NCI-H1417 (cell line): ENCODE results near the gene JARID2.

Source experiments
- DNase-seq, 3 experiments: peaks; one replicate each; lab custom pipeline; 2025; lab: John Stamatoyannopoulos, UW

JARID2 gene

GRCh38 chr6:15509335-15509933 is 263.6 kb downstream of the JARID2 start:
- DNase-seq: no peak

- no peak for DNase-seq
These were observed 264.3 kb downstream of the JARID2 start for GRCh38 chr6:15510121-15510520.

GRCh38 chr6:15510536-15511247 is 264.8 kb downstream of the JARID2 start:
- no peak for DNase-seq

- DNase-seq: no peak
These were observed 265.6 kb downstream of the JARID2 start for GRCh38 chr6:15511248-15512125.

GRCh38 chr6:15512126-15512525 is 266.3 kb downstream of the JARID2 start:
- DNase-seq: peak in 1 of 3 experiments; percentile 16

GRCh38 chr6:15512721-15513120 is 266.9 kb downstream of the JARID2 start:
- DNase-seq: no peak

- DNase-seq: no peak
These were observed 267.4 kb downstream of the JARID2 start for GRCh38 chr6:15513131-15513771.

GRCh38 chr6:15513801-15514711 is 268.2 kb downstream of the JARID2 start:
- no peak for DNase-seq

GRCh38 chr6:15515226-15515625 is 269.4 kb downstream of the JARID2 start:
- DNase-seq: no peak

- no peak for DNase-seq
These were observed 269.9 kb downstream of the JARID2 start for GRCh38 chr6:15515660-15516375.

GRCh38 chr6:15516378-15516777 is 270.5 kb downstream of the JARID2 start:
- DNase-seq: no peak

- no peak for DNase-seq
These were observed 271.2 kb downstream of the JARID2 start for GRCh38 chr6:15516923-15517560.

GRCh38 chr6:15517600-15517999 is 271.7 kb downstream of the JARID2 start:
- no peak for DNase-seq

- DNase-seq: no peak
These were observed 272.2 kb downstream of the JARID2 start for GRCh38 chr6:15518057-15518456.

GRCh38 chr6:15518878-15519277 is 273.0 kb downstream of the JARID2 start:
- peak in 1 of 3 experiments; percentile 94 for DNase-seq

GRCh38 chr6:15519681-15520080 is 273.8 kb downstream of the JARID2 start:
- DNase-seq: peak in 1 of 3 experiments; percentile 44

GRCh38 chr6:15520626-15521203 is 274.8 kb downstream of the JARID2 start:
- DNase-seq: no peak

- no peak for DNase-seq
These were observed 275.7 kb downstream of the JARID2 start for GRCh38 chr6:15521582-15521981.

GRCh38 chr6:15522026-15522425 is 276.2 kb downstream of the JARID2 start:
- DNase-seq: no peak

- DNase-seq: no peak
These were observed 276.6 kb downstream of the JARID2 start for GRCh38 chr6:15522427-15522826.
